ENCODE results near the gene CEACAM3.

The CEACAM3 gene

GRCh38 chr19:41848666-41849065 is 52.3 kb downstream of the CEACAM3 start:
- Histone ChIP-seq H3K9ac (ENCODE audit: low read depth, low read length) (no peak overlapping the region), H3K27me3 (ENCODE audit: control insufficient read depth, insufficient read depth, low read length) (peaks cover 37% of the 10 kb centered on the region), H3K4me2 (ENCODE audit: low read length) (no peak overlapping the region), H3K36me3 (ENCODE audit: insufficient read depth, low read length) (no peaks in the 10 kb centered on the region), H3K4me1 (ENCODE audit: control insufficient read depth, insufficient read depth, low read length) (no peaks in the 10 kb centered on the region), H3K9me3 (replicated peaks; ENCODE audit: low read length) (no peaks in the 10 kb centered on the region), H3K4me3 (ENCODE audit: low read length) (no peak overlapping the region)

DNA sequence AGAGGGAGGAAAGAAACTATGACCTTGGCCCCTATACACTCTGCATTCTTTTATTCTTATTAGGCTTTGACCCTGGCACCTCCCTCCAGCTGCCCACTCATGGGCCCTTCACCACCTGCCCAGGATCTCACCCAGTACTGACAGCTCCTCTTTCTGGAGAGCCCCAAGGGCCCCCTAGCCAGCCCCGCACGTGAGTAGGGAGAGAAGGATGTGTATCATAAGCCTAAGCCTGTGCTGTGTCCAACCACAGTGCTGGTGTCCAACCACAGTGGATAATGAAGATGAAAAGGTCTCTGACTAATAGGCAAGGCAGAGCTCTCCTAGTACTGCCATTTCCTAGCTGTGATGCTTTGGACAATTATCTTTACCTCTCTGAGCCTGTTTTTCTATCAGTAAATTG is 52.7 kb downstream of the CEACAM3 start:
- H3K4me1 ChIP-seq (ENCODE audit: control insufficient read depth, insufficient read depth, low read length): no peaks in the 10 kb centered on the region
- H3K9ac ChIP-seq (ENCODE audit: low read depth, low read length): no peak overlapping the region
- H3K9me3 ChIP-seq (replicated peaks; ENCODE audit: low read length): no peaks in the 10 kb centered on the region
- H3K4me2 ChIP-seq (ENCODE audit: low read length): no peak overlapping the region
- H3K36me3 ChIP-seq (ENCODE audit: insufficient read depth, low read length): no peaks in the 10 kb centered on the region
- no peak overlapping the region for H3K4me3 ChIP-seq (ENCODE audit: low read length)
- peaks cover 41% of the 10 kb centered on the region for H3K27me3 ChIP-seq (ENCODE audit: control insufficient read depth, insufficient read depth, low read length)

GRCh38 chr19:41850381-41850780 is 54.0 kb downstream of the CEACAM3 start:
- no peaks in the 10 kb centered on the region for H3K36me3 ChIP-seq (ENCODE audit: insufficient read depth, low read length)

GRCh38 chr19:41851456-41851855 is 55.1 kb downstream of the CEACAM3 start:
- Histone ChIP-seq H3K4me2 (ENCODE audit: low read length) (no peak overlapping the region), H3K4me1 (ENCODE audit: control insufficient read depth, insufficient read depth, low read length) (no peaks in the 10 kb centered on the region), H3K4me3 (ENCODE audit: low read length) (no peak overlapping the region), H3K9ac (ENCODE audit: low read depth, low read length) (no peak overlapping the region), H3K27me3 (ENCODE audit: control insufficient read depth, insufficient read depth, low read length) (peaks cover 53% of the 10 kb centered on the region), H3K36me3 (ENCODE audit: insufficient read depth, low read length) (no peaks in the 10 kb centered on the region), H3K9me3 (replicated peaks; ENCODE audit: low read length) (no peaks in the 10 kb centered on the region)

More at GRCh38 chr19:41850381-41850780, 54.0 kb downstream of the CEACAM3 start:
- H3K4me2 ChIP-seq (ENCODE audit: low read length): no peak overlapping the region
- H3K4me3 ChIP-seq (ENCODE audit: low read length): no peak overlapping the region
- no peak overlapping the region for H3K9ac ChIP-seq (ENCODE audit: low read depth, low read length)
- H3K4me1 ChIP-seq (ENCODE audit: control insufficient read depth, insufficient read depth, low read length): no peaks in the 10 kb centered on the region
- peaks cover 53% of the 10 kb centered on the region for H3K27me3 ChIP-seq (ENCODE audit: control insufficient read depth, insufficient read depth, low read length)
- no peaks in the 10 kb centered on the region for H3K9me3 ChIP-seq (replicated peaks; ENCODE audit: low read length)

DNA sequence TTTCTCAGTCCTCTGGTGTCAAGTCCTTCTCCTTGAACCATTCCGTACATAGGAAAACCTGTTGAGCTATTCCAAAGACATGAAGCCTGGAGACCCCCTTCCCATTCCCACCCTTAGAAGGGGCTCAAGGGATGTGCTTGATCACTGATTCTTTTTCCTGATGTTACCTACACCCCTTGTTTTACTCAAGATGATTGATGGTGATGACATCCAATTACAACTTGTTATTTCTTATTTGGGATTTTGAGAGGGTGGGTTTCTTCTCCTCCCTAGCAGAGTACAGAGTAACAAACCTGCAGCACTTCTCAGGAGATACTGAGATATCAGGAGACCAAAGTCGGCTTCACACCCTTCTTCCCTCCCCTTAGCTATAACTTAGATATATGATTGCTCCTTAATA is 57.0 kb downstream of the CEACAM3 start:
- no peak overlapping the region for H3K9ac ChIP-seq (ENCODE audit: low read depth, low read length)
- no peaks in the 10 kb centered on the region for H3K4me1 ChIP-seq (ENCODE audit: control insufficient read depth, insufficient read depth, low read length)
- H3K36me3 ChIP-seq (ENCODE audit: insufficient read depth, low read length): no peaks in the 10 kb centered on the region
- H3K4me2 ChIP-seq (ENCODE audit: low read length): no peak overlapping the region
- no peaks in the 10 kb centered on the region for H3K9me3 ChIP-seq (replicated peaks; ENCODE audit: low read length)
- H3K27me3 ChIP-seq (ENCODE audit: control insufficient read depth, insufficient read depth, low read length): peaks cover 53% of the 10 kb centered on the region
- H3K4me3 ChIP-seq (ENCODE audit: low read length): no peak overlapping the region

DNA sequence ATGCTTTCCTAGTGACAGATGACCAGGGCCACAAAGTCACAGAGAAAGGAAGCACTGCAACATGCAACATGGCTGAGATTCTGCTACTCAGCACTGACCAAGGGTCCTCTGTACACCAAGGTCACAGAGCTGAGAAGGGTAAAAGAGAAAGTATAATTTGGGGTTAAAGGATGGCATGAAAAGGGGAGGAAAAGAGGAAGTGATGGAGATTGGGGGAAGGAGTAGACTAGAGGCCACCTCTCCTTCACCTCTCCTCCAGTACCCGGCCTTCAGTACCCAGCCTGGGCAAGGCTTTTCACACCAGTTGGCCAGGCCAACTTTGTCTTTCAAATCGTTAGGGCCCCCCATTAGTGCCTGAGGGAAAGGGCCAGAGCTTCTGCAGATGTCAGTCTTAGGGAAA is 57.4 kb downstream of the CEACAM3 start:
- Histone ChIP-seq H3K4me1 (ENCODE audit: control insufficient read depth, insufficient read depth, low read length) (no peaks in the 10 kb centered on the region), H3K36me3 (ENCODE audit: insufficient read depth, low read length) (no peaks in the 10 kb centered on the region), H3K27me3 (ENCODE audit: control insufficient read depth, insufficient read depth, low read length) (peaks cover 53% of the 10 kb centered on the region), H3K4me2 (ENCODE audit: low read length) (no peak overlapping the region), H3K4me3 (ENCODE audit: low read length) (no peak overlapping the region), H3K9ac (ENCODE audit: low read depth, low read length) (no peak overlapping the region), H3K9me3 (replicated peaks; ENCODE audit: low read length) (no peaks in the 10 kb centered on the region)

GRCh38 chr19:41859213-41859617 is 62.8 kb downstream of the CEACAM3 start:
- Histone ChIP-seq H3K4me2 (ENCODE audit: low read length) (peak overlapping the region; percentile 80), H3K9me3 (replicated peaks; ENCODE audit: low read length) (no peaks in the 10 kb centered on the region), H3K4me3 (ENCODE audit: low read length) (peak overlapping the region; percentile 90), H3K4me1 (ENCODE audit: control insufficient read depth, insufficient read depth, low read length) (peaks cover 25% of the 10 kb centered on the region), H3K27me3 (ENCODE audit: control insufficient read depth, insufficient read depth, low read length) (peaks cover 11% of the 10 kb centered on the region), H3K36me3 (ENCODE audit: insufficient read depth, low read length) (peaks cover 35% of the 10 kb centered on the region), H3K9ac (ENCODE audit: low read depth, low read length) (peak overlapping the region; percentile 62)

DNA sequence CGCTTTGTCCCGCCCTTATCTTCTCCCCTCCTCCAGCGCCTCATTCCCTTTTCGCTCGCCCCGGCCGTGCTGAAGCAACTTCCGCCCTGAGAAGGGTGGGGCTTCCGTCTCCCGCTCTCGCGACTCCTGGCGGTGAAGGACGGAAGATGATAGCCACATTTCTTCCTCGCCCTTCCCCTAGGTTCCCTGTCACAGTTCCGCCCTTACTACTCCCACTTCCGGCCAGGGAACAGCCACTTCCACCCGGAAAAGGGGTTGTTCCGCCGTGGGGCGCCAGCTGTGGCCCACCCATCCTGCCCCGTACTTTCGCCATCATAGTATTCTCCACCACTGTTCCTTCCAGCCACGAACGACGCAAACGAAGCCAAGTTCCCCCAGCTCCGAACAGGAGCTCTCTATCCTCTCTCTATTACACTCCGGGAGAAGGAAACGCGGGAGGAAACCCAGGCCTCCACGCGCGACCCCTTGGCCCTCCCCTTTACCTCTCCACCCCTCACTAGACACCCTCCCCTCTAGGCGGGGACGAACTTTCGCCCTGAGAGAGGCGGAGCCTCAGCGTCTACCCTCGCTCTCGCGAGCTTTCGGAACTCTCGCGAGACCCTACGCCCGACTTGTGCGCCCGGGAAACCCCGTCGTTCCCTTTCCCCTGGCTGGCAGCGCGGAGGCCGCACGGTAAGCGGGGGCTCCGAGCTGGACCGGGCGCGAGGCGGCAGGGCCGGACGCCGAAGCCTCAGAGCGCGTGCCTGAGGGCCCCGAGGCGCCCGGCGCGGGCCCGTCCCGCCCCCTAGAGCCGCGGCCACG is 63.4 kb downstream of the CEACAM3 start, which contains the start of gene RPS19:
RPS19 (plus strand) TSS at position 638 of the 801 bp plus-strand sequence. CDS start 520 bp downstream, outside the sequence.
- Histone ChIP-seq H3K36me3 (ENCODE audit: insufficient read depth, low read length) (peaks cover 41% of the 10 kb centered on the region), H3K27me3 (ENCODE audit: control insufficient read depth, insufficient read depth, low read length) (peaks cover 4% of the 10 kb centered on the region), H3K4me3 (ENCODE audit: low read length) (peak within 1 kb of the TSS; percentile 90), H3K9ac (ENCODE audit: low read depth, low read length) (peak within 1 kb of the TSS; percentile 99), H3K9me3 (replicated peaks; ENCODE audit: low read length) (no peaks in the 10 kb centered on the region), H3K4me1 (ENCODE audit: control insufficient read depth, insufficient read depth, low read length) (peaks cover 25% of the 10 kb centered on the region), H3K4me2 (ENCODE audit: low read length) (peak within 1 kb of the TSS; percentile 97)

GRCh38 chr19:41860419-41861115 is 64.2 kb downstream of the CEACAM3 start:
- Histone ChIP-seq H3K9ac (ENCODE audit: low read depth, low read length) (peak overlapping the region; percentile 99), H3K9me3 (replicated peaks; ENCODE audit: low read length) (no peaks in the 10 kb centered on the region), H3K36me3 (ENCODE audit: insufficient read depth, low read length) (peaks cover 47% of the 10 kb centered on the region), H3K4me3 (ENCODE audit: low read length) (peak overlapping the region; percentile 90), H3K4me1 (ENCODE audit: control insufficient read depth, insufficient read depth, low read length) (peaks cover 25% of the 10 kb centered on the region), H3K27me3 (ENCODE audit: control insufficient read depth, insufficient read depth, low read length) (no peaks in the 10 kb centered on the region), H3K4me2 (ENCODE audit: low read length) (peak overlapping the region; percentile 97)
